ENCODE data around the gene IAH1. TPM values are rescaled to one million over a fixed set of nuclear protein-coding genes. Genes with fewer than 3 reads are reported as not detected.

Gene IAH1
- total RNA-seq, 2 donors from 2014 or later: 10.2 to 25.4 TPM

DNA sequence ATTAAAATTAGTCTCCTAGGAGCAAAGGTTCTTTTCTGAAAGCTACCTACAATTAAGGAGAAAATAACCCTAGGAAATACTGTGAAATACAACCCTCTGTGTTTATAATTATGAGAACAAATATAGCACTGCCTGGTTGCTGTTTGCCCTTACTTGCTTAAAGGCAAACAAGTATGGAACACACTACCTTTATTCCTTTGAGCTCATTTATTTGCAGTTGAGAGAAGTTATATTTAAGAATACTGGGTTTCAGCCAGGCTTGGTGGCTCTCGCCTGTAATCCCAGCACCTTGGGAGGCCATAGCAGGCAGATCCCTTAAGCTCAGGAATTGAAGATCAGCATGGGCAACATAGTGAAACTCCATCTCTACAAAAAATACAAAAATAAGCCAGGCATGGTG lies 23.1 kb upstream of the IAH1 start:
- H3K4me1 ChIP-seq: no peaks in the 10 kb centered on the region
- H3K27me3 ChIP-seq: no peaks in the 10 kb centered on the region
- no peak overlapping the region for H3K27ac ChIP-seq
- H3K4me3 ChIP-seq: no peak overlapping the region
- peaks cover 7 to 12% of the 10 kb centered on the region in 2 donors for H3K36me3 ChIP-seq (replicated peaks in 1 of 2; ENCODE audit: insufficient read depth in 1 of 2, low read depth in 2 of 2)
- WGBS, 2 donors: 88 to 95% methylated on average over 1 of the region's 1 CpG
- H3K9me3 ChIP-seq: no peaks in the 10 kb centered on the region
- DNase-seq (no peak), ATAC-seq (no peak)
- TF ChIP-seq, protein P1, sequence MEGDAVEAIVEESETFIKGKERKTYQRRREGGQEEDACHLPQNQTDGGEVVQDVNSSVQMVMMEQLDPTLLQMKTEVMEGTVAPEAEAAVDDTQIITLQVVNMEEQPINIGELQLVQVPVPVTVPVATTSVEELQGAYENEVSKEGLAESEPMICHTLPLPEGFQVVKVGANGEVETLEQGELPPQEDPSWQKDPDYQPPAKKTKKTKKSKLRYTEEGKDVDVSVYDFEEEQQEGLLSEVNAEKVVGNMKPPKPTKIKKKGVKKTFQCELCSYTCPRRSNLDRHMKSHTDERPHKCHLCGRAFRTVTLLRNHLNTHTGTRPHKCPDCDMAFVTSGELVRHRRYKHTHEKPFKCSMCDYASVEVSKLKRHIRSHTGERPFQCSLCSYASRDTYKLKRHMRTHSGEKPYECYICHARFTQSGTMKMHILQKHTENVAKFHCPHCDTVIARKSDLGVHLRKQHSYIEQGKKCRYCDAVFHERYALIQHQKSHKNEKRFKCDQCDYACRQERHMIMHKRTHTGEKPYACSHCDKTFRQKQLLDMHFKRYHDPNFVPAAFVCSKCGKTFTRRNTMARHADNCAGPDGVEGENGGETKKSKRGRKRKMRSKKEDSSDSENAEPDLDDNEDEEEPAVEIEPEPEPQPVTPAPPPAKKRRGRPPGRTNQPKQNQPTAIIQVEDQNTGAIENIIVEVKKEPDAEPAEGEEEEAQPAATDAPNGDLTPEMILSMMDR (IDR thresholded peaks at IDR 0.05): no peak
- no peak for TF ChIP-seq POLR2A (IDR thresholded peaks at IDR 0.05)
- intact Hi-C loops (cut with DNase I): no loop called here

DNA sequence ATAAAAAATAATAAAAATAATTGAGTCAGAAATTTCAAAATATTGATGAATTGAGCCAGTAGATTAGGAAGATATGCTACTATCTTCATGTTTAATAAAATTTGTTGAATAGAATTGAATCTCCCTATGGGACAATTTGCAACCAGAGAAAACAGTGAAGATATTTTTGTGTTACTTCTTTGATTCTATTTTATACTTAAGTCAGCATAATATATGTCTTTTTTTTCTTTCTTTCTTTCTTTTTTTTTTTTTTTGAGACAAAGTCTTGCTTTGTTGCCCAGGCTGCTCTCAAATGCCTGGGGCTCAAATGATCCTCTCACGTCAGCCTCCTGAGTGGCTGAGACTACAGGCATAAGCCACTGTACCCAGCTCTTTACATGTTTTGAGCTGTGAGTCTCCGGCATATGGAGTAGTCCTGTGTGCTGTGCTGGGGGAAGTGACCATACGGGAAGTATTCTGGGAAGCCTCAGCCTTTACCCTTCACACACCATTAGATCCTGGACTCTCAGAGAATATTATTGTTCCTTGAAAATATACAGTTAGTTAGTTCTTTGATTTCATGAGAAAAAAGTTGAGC lies 13.8 kb upstream of the IAH1 start:
- H3K9me3 ChIP-seq: no peaks in the 10 kb centered on the region
- intact Hi-C loops (cut with DNase I): no loop called here
- H3K4me3 ChIP-seq: no peak overlapping the region
- H3K27me3 ChIP-seq: no peaks in the 10 kb centered on the region
- H3K4me1 ChIP-seq: no peaks in the 10 kb centered on the region
- H3K27ac ChIP-seq: no peak overlapping the region
- TF ChIP-seq POLR2A (IDR thresholded peaks at IDR 0.05): no peak
- TF ChIP-seq, protein P1 (IDR thresholded peaks at IDR 0.05): no peak
- no peaks in the 10 kb centered on the region for H3K36me3 ChIP-seq (replicated peaks in 1 of 2; ENCODE audit: insufficient read depth in 1 of 2, low read depth in 2 of 2)
- ATAC-seq: no peak
- WGBS, 2 donors: 88 to 91% methylated on average over 3 of the region's 3 CpGs
- DNase-seq: no peak

DNA sequence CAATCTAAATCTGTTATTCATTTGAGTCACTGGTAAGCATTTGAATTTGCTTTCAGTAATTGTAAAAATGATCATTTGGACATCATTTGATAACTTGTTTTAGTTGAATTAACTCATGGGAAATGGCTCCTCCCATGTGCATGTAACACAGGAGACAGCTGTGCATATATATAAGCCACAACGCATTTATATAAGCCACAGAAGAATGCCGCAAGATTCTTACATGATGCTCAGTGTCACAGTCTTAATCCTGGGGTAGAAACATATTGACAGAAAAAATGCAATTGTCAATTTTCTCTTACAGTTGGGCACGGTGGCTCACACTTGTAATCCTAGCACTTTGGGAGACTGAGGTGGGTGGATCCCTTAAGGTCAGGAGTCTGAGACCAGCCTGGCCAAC lies 13.3 kb upstream of the IAH1 start:
- Histone ChIP-seq H3K9me3 (no peaks in the 10 kb centered on the region), H3K27ac (no peak overlapping the region), H3K4me1 (no peaks in the 10 kb centered on the region), H3K27me3 (no peaks in the 10 kb centered on the region), H3K4me3 (no peak overlapping the region), H3K36me3 (replicated peaks in 1 of 2; ENCODE audit: insufficient read depth in 1 of 2, low read depth in 2 of 2) (no peaks in the 10 kb centered on the region)
- TF ChIP-seq POLR2A (IDR thresholded peaks at IDR 0.05): no peak
- TF ChIP-seq, protein P1 (IDR thresholded peaks at IDR 0.05): no peak
- intact Hi-C loops (cut with DNase I): no loop called here
- no peak for ATAC-seq
- DNase-seq: no peak
- WGBS, 2 donors: 88 to 97% methylated on average over 3 of the region's 3 CpGs

DNA sequence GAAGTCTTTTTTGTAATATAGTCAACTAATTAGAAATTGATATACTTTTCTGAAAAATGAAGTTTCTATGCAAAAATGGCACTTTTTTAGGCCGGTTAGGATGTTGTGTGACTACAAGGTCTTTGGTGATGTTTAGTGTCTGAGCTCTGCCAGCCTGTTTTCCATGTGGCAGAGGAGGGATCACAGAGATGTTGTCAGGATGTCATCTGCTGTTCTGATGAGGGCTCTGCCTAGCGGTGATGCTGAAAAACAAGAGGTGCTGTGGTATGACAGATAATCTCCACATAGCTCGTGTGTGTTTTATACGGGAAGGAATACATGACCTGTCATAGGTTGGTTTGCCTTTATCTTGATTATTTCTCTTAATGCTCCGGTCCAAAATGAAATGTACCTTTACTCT lies 12.0 kb upstream of the IAH1 start:
- ATAC-seq: no peak
- no peaks in the 10 kb centered on the region for H3K36me3 ChIP-seq (replicated peaks in 1 of 2; ENCODE audit: insufficient read depth in 1 of 2, low read depth in 2 of 2)
- no peak for DNase-seq
- H3K4me3 ChIP-seq: no peak overlapping the region
- intact Hi-C loops (cut with DNase I): no loop called here
- WGBS, 2 donors: 81 to 92% methylated on average over 5 of the region's 5 CpGs
- no peaks in the 10 kb centered on the region for H3K9me3 ChIP-seq
- no peaks in the 10 kb centered on the region for H3K27me3 ChIP-seq
- no peaks in the 10 kb centered on the region for H3K4me1 ChIP-seq
- TF ChIP-seq, protein P1 (IDR thresholded peaks at IDR 0.05): no peak
- TF ChIP-seq POLR2A (IDR thresholded peaks at IDR 0.05): no peak
- no peak overlapping the region for H3K27ac ChIP-seq

Data from body of pancreas (tissue), 4 donors.